HepG2 (cell line): ENCODE measurements around the gene PHF10. TPM values are rescaled to one million over a fixed set of nuclear protein-coding genes. Genes with fewer than 3 reads are reported as not detected.

Experiments used
- ATAC-seq: fragments of 200-7000 bp; cut with Tn5 transposase; 3 replicates; pipeline ENCODE4 v1.9.1; 2020; ENCODE audit warnings: mild to moderate bottlenecking, moderate library complexity
- BruUV-seq: library from RNA; stranded (reverse); fragments of 400-500 nt; replicated peaks from 2 replicates; lab custom pipeline; 2021; lab: Mats Ljungman, UMichigan
- CTCF ChIA-PET: fragments of 300-600 bp; formaldehyde crosslinking; extraction: SDS; loops from one replicate; lab custom pipeline; 2021; ENCODE audit warnings: low total read pairs, inconsistent platforms, low intra/inter-chr PET ratio; lab: Yijun Ruan, JAX
- POLR2A ChIA-PET: fragments of 350-600 bp; sonication (Branson Sonifier 250); formaldehyde crosslinking; loops from one replicate; lab custom pipeline; 2020; ENCODE audit warnings: antibody characterized with exemption, inconsistent platforms; lab: Yijun Ruan, JAX
- DNase-seq: peaks from one replicate; pipeline ENCODE4 v3.0.0-alpha.2; 2015; ENCODE audit warnings: low spot score
- FAIRE-seq: peaks from 3 replicates; lab custom pipeline; 2011; peaks lifted over from hg19 to GRCh38; lab: Jason Lieb, UNC
- H2AFZ ChIP-seq: one replicate; pipeline ENCODE4 v1.6.1; 2011; ENCODE audit warnings: low read length, inconsistent platforms
- H3K27ac ChIP-seq: fragments of 300-600 bp; 3 replicates; pipeline ENCODE4 v1.8.0; 2011; ENCODE audit warnings: mixed run types, mild to moderate bottlenecking, mixed read lengths, low read length, inconsistent platforms; ENCODE audit not compliant: insufficient read depth; ENCODE audit errors: extremely low read length
- H3K27me3 ChIP-seq, 2 experiments: fragments of 200-600 bp in 1 of 2; 2 replicates in 1 of 2; 3 replicates in 1 of 2; pipeline versions ENCODE4 v1.6.0 to v1.8.0; 2011; ENCODE audit warnings: low read length in 2 of 2, mild to moderate bottlenecking in 2 of 2, moderate library complexity in 2 of 2, inconsistent platforms in 1 of 2; ENCODE audit not compliant: insufficient read depth in 2 of 2, control insufficient read depth in 1 of 2
- H3K36me3 ChIP-seq, 2 experiments: fragments of 200-600 bp in 1 of 2; replicated peaks in 1 of 2; 2 replicates in 1 of 2; 3 replicates in 1 of 2; pipeline versions ENCODE4 v1.5.1 to v1.8.0; 2011; ENCODE audit warnings: low read length in 2 of 2, inconsistent platforms in 1 of 2; ENCODE audit not compliant: insufficient read depth in 2 of 2, control insufficient read depth in 1 of 2
- H3K4me1 ChIP-seq: 2 replicates; pipeline ENCODE4 v1.5.1; 2012; ENCODE audit warnings: low read length, inconsistent platforms; ENCODE audit not compliant: insufficient read depth
- H3K4me2 ChIP-seq: 2 replicates; pipeline ENCODE4 v1.6.0; 2011; ENCODE audit warnings: low read depth, low read length, inconsistent platforms
- H3K4me3 ChIP-seq, 3 experiments: fragments of 200-600 bp in 1 of 3; sonication (generic), shearing (Covaris generic) in 1 of 3; replicated peaks in 1 of 3; 2 replicates each; pipeline ENCODE4 v1.5.1; 2011 to 2016; ENCODE audit warnings: low read length in 3 of 3, inconsistent platforms in 2 of 3, low read depth in 2 of 3, mild to moderate bottlenecking in 2 of 3, control low read depth in 1 of 3, mixed read lengths in 1 of 3; ENCODE audit not compliant: insufficient read depth in 1 of 3
- H3K79me2 ChIP-seq: one replicate; pipeline ENCODE4 v1.6.1; 2011; ENCODE audit warnings: low read length, inconsistent platforms; ENCODE audit not compliant: insufficient read depth
- H3K9ac ChIP-seq: 2 replicates; pipeline ENCODE4 v1.6.0; 2011; ENCODE audit warnings: mild to moderate bottlenecking, low read depth, low read length, inconsistent platforms; ENCODE audit not compliant: insufficient read depth
- H3K9me3 ChIP-seq: 2 replicates; pipeline ENCODE4 v1.5.1; 2012; ENCODE audit warnings: mild to moderate bottlenecking, low read length
- H4K20me1 ChIP-seq: 2 replicates; pipeline ENCODE4 v1.6.0; 2011; ENCODE audit warnings: inconsistent platforms, mild to moderate bottlenecking, low read length, moderate library complexity; ENCODE audit not compliant: insufficient read depth
- MAFF ChIP-seq: IDR thresholded peaks from 2 replicates; pipeline ENCODE4 v1.6.1; 2011; ENCODE audit warnings: low read depth, low read length, improper control_type of control experiment
- MAFK ChIP-seq, 2 experiments: IDR thresholded peaks in 1 of 2; conservative IDR thresholded peaks in 1 of 2; 2 replicates each; pipeline ENCODE4 v1.6.1; 2011; ENCODE audit warnings: improper control_type of control experiment in 2 of 2, low read length in 2 of 2
- RCOR2 ChIP-seq: IDR thresholded peaks from 2 replicates; pipeline ENCODE4 v1.6.1; 2016; ENCODE audit warnings: missing biosample characterization, missing genetic modification reagents
- SMAD3 ChIP-seq: sonication (generic); formaldehyde crosslinking; IDR thresholded peaks from 2 replicates; pipeline ENCODE4 v1.4.0; 2020; ENCODE audit warnings: missing genetic modification reagents
- ZBTB38 ChIP-seq: sonication (generic); formaldehyde crosslinking; IDR thresholded peaks from 2 replicates; pipeline ENCODE4 v1.5.1; 2020; ENCODE audit warnings: mild to moderate bottlenecking, missing genetic modification reagents
- ZBTB7A ChIP-seq: sonication (generic); formaldehyde crosslinking; IDR thresholded peaks from 2 replicates; pipeline ENCODE4 v1.8.0; 2022; ENCODE audit warnings: mild to moderate bottlenecking, missing genetic modification reagents
- ZNF101 ChIP-seq: sonication (generic); formaldehyde crosslinking; IDR thresholded peaks from 2 replicates; pipeline ENCODE4 v1.4.0; 2020; ENCODE audit warnings: mild to moderate bottlenecking, low read depth, missing genetic modification reagents, borderline replicate concordance
- ZNF260 ChIP-seq: sonication (generic); formaldehyde crosslinking; IDR thresholded peaks from 2 replicates; pipeline ENCODE4 v1.4.0; 2020; ENCODE audit warnings: missing genetic modification reagents, low read depth, mild to moderate bottlenecking, borderline replicate concordance
- ZNF263 ChIP-seq: sonication (generic); formaldehyde crosslinking; IDR thresholded peaks from 2 replicates; pipeline ENCODE4 v1.4.0; 2020; ENCODE audit warnings: missing genetic modification reagents
- ZNF772 ChIP-seq: sonication (generic); formaldehyde crosslinking; IDR thresholded peaks from 2 replicates; pipeline ENCODE4 v1.5.0; 2020; ENCODE audit warnings: mild to moderate bottlenecking, missing genetic modification reagents
- ZNF788 ChIP-seq: sonication (generic); formaldehyde crosslinking; IDR thresholded peaks from 2 replicates; pipeline ENCODE4 v1.5.0; 2020; ENCODE audit warnings: mild to moderate bottlenecking, missing genetic modification reagents, borderline replicate concordance
- WGBS: methylation state at CpG from one replicate; pipeline ENCODE4 v1.1.6; 2017; ENCODE audit warnings: low lambda C conversion rate; 5-methylcytosine and 5-hydroxymethylcytosine counted together
- in situ Hi-C: cut with HindIII; loops from 2 replicates; pipeline ENCODE4 v1.10.0; 2017; ENCODE audit warnings: low pct_unique_long_range_greater_than_20kb; ENCODE audit not compliant: extremely low pct_ligation_motif_present
- intact Hi-C: fragments of 100-400 bp; cut with micrococcal nuclease; formaldehyde crosslinking; loops from one replicate; pipeline ENCODE4 v1.10.0; 2022; ENCODE audit not compliant: unreplicated experiment
- polyA plus RNA-seq, 8 experiments: library from polyadenylated mRNA; depleted of rRNA in 3 of 8; stranded (reverse) in 7 of 8; unstranded in 1 of 8; fragments of >200 nt; fragmentation: Illumina TruSeq in 4 of 8; extraction: Trizol in 4 of 8; gene quantifications; 2 replicates each; pipeline versions ENCODE4 v1.2.1 to v1.2.3, GENCODE V29; 2011 to 2016; ENCODE audit warnings: low read depth in 4 of 8, missing spikeins in 1 of 8, mixed read lengths in 1 of 8; ENCODE audit not compliant: insufficient read depth in 1 of 8
- total RNA-seq, 5 experiments: library from RNA; depleted of rRNA; stranded (reverse); fragments of >200 nt; fragmentation: Illumina TruSeq; extraction: Trizol; gene quantifications; 2 replicates each; pipeline ENCODE4 v1.2.3, GENCODE V29; 2016; ENCODE audit warnings: low read depth in 1 of 5
- TF ChIP-seq, protein P1 (sequence below): sonication (generic); formaldehyde crosslinking; IDR thresholded peaks from 2 replicates; pipeline ENCODE4 v1.4.0; 2020; ENCODE audit warnings: missing genetic modification reagents
- TF ChIP-seq, protein P2 (sequence below): sonication (generic); formaldehyde crosslinking; IDR thresholded peaks from 2 replicates; pipeline ENCODE4 v1.4.0; 2020; ENCODE audit warnings: mild to moderate bottlenecking, missing genetic modification reagents

PHF10 gene
- total and polyA plus RNA-seq, 2 of the 13 experiments (the other 11 are each of a cell fraction or from before 2014, with no cell fraction given): 42.1 to 84.1 TPM

DNA sequence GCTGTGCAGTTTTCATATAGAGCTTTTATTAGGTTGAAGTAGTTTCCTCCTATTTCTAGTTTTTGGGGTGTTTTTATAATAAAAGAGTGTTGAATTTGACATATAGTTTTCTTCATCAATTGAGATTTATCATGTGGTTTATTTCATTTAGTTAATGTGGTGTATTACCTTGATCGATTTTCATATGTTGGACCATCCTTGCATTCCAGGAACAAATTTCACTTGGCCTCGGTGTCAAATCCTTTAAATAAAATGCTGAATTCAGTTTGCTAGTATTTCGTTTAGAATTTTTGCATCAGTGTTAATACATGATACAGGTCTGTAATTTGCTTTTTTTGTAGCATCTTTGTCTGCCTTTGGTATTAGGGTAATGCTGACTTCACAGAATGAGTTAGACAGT lies 21.1 kb upstream of the PHF10 start:
- H3K9me3 ChIP-seq: no peaks in the 10 kb centered on the region
- peaks cover 11% of the 10 kb centered on the region for H3K79me2 ChIP-seq
- TF ChIP-seq, protein P1, sequence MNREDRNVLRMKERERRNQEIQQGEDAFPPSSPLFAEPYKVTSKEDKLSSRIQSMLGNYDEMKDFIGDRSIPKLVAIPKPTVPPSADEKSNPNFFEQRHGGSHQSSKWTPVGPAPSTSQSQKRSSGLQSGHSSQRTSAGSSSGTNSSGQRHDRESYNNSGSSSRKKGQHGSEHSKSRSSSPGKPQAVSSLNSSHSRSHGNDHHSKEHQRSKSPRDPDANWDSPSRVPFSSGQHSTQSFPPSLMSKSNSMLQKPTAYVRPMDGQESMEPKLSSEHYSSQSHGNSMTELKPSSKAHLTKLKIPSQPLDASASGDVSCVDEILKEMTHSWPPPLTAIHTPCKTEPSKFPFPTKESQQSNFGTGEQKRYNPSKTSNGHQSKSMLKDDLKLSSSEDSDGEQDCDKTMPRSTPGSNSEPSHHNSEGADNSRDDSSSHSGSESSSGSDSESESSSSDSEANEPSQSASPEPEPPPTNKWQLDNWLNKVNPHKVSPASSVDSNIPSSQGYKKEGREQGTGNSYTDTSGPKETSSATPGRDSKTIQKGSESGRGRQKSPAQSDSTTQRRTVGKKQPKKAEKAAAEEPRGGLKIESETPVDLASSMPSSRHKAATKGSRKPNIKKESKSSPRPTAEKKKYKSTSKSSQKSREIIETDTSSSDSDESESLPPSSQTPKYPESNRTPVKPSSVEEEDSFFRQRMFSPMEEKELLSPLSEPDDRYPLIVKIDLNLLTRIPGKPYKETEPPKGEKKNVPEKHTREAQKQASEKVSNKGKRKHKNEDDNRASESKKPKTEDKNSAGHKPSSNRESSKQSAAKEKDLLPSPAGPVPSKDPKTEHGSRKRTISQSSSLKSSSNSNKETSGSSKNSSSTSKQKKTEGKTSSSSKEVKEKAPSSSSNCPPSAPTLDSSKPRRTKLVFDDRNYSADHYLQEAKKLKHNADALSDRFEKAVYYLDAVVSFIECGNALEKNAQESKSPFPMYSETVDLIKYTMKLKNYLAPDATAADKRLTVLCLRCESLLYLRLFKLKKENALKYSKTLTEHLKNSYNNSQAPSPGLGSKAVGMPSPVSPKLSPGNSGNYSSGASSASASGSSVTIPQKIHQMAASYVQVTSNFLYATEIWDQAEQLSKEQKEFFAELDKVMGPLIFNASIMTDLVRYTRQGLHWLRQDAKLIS (CRISPR knock-in tag): no peak
- TF ChIP-seq MAFK (conservative IDR thresholded peaks at IDR 0.05 in 1 of 2, IDR thresholded peaks at IDR 0.05 in 1 of 2; ENCODE audit: low read length in 2 of 2) (0 out of 4 replicates have a peak, but pooled peaks of 1 of the 2 experiments have one; percentile 16), ZNF772 (CRISPR knock-in tag) (no peak), ZNF263 (CRISPR knock-in tag) (no peak), ZNF101 (no peak), ZBTB38 (CRISPR knock-in tag) (no peak), RCOR2 (CRISPR knock-in tag) (no peak), MAFF (peak; percentile 31; the same call in 1 of the 2 replicates), ZBTB7A (CRISPR knock-in tag) (no peak), ZNF260 (no peak), SMAD3 (CRISPR knock-in tag) (no peak), ZNF788 (CRISPR knock-in tag) (no peak)
- TF ChIP-seq, protein P2, sequence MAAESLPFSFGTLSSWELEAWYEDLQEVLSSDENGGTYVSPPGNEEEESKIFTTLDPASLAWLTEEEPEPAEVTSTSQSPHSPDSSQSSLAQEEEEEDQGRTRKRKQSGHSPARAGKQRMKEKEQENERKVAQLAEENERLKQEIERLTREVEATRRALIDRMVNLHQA (CRISPR knock-in tag): no peak
- peaks cover 22% of the 10 kb centered on the region for H3K4me1 ChIP-seq
- POLR2A ChIA-PET: no interaction called here
- BruUV-seq: no TSS peak
- no peaks in the 10 kb centered on the region for H4K20me1 ChIP-seq
- no peak for DNase-seq
- no peak for ATAC-seq
- intact Hi-C loops: no loop called here
- CTCF ChIA-PET: no interaction called here
- H3K9ac ChIP-seq: no peak overlapping the region
- no peaks in the 10 kb centered on the region for H3K36me3 ChIP-seq
- H3K4me3 ChIP-seq: no peak overlapping the region
- no peak overlapping the region for H2AFZ ChIP-seq
- WGBS: 57% methylated on average over 3 of the region's 3 CpGs
- in situ Hi-C loops: no loop called here
- FAIRE-seq: no peak
- peaks cover 0 to 2% of the 10 kb centered on the region in 2 experiments; a peak in 2 of 5 replicates for H3K27me3 ChIP-seq
- no peak overlapping the region for H3K27ac ChIP-seq
- no peak overlapping the region for H3K4me2 ChIP-seq
